Tibial nerve (tissue), 4 donors: Measurements from ENCODE around the gene PARD3B. TPM values are rescaled to one million over a fixed set of nuclear protein-coding genes. Genes with fewer than 3 reads are reported as not detected.

Experiments
- DNase-seq, 2 donors: peaks; one replicate each; pipeline ENCODE4 v3.0.0-alpha.2; 2019; ENCODE audit warnings: low spot score in 2 of 2
- H3K27ac ChIP-seq, 4 donors: fragments of 200-600 bp; sonication (generic) in 3 of 4; one replicate each; pipeline ENCODE4 v1.5.1; 2017 to 2019; ENCODE audit warnings: mild to moderate bottlenecking in 1 of 4
- H3K27me3 ChIP-seq, 2 donors: fragments of 200-600 bp; sonication (generic) in 1 of 2; one replicate each; pipeline versions ENCODE4 v1.5.1 to v1.6.0; 2017 to 2019
- H3K36me3 ChIP-seq, 3 donors: fragments of 200-600 bp; sonication (generic); one replicate each; pipeline ENCODE4 v1.5.1; 2018 to 2019
- H3K4me1 ChIP-seq, 4 donors: fragments of 200-600 bp; sonication (generic) in 3 of 4; one replicate each; pipeline ENCODE4 v1.5.1; 2017 to 2019
- H3K4me3 ChIP-seq, 4 donors: fragments of 200-600 bp; sonication (generic) in 3 of 4; one replicate each; pipeline ENCODE4 v1.5.1; 2017 to 2019; ENCODE audit warnings: mild to moderate bottlenecking in 1 of 4, moderate library complexity in 1 of 4
- H3K9me3 ChIP-seq, 4 donors: fragments of 200-600 bp; sonication (generic) in 3 of 4; one replicate each; pipeline ENCODE4 v1.5.1; 2017 to 2019
- EP300 ChIP-seq, 2 donors: sonication (generic); formaldehyde crosslinking; IDR thresholded peaks; one replicate each; pipeline ENCODE4 v1.6.1; 2017; ENCODE audit warnings: antibody characterized with exemption in 2 of 2, mild to moderate bottlenecking in 1 of 2
- POLR2A ChIP-seq, 2 donors: fragments of 450-650 bp; IDR thresholded peaks; one replicate each; pipeline ENCODE4 v1.6.1; 2017; ENCODE audit warnings: antibody characterized with exemption in 2 of 2, mild to moderate bottlenecking in 2 of 2, moderate library complexity in 2 of 2
- WGBS, 2 donors: methylation state at CpG; one replicate each; pipeline ENCODE4 v1.1.5; 2018; 5-methylcytosine and 5-hydroxymethylcytosine counted together
- total RNA-seq, 4 donors: library from RNA; depleted of rRNA; stranded (reverse); fragments of >200 nt; gene quantifications; one replicate each; pipeline ENCODE4 v1.1.0, GENCODE V29; 2016
- TF ChIP-seq, protein P1 (sequence below), 5 experiments: fragments of 200-600 bp in 3 of 5; fragments of 450-650 bp in 2 of 5; sonication (generic) in 3 of 5; IDR thresholded peaks; one replicate each; pipeline ENCODE4 v1.5.1; 2016 to 2019; ENCODE audit warnings: antibody characterized with exemption in 5 of 5, mild to moderate bottlenecking in 3 of 5, moderate library complexity in 2 of 5

The PARD3B gene
- total RNA-seq, 4 donors from 2014 or later, result 47.4 to 101 (median 64.8) TPM

- H3K27me3 ChIP-seq, result no peaks in the 10 kb centered on the region
- TF ChIP-seq, protein P1, sequence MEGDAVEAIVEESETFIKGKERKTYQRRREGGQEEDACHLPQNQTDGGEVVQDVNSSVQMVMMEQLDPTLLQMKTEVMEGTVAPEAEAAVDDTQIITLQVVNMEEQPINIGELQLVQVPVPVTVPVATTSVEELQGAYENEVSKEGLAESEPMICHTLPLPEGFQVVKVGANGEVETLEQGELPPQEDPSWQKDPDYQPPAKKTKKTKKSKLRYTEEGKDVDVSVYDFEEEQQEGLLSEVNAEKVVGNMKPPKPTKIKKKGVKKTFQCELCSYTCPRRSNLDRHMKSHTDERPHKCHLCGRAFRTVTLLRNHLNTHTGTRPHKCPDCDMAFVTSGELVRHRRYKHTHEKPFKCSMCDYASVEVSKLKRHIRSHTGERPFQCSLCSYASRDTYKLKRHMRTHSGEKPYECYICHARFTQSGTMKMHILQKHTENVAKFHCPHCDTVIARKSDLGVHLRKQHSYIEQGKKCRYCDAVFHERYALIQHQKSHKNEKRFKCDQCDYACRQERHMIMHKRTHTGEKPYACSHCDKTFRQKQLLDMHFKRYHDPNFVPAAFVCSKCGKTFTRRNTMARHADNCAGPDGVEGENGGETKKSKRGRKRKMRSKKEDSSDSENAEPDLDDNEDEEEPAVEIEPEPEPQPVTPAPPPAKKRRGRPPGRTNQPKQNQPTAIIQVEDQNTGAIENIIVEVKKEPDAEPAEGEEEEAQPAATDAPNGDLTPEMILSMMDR (IDR thresholded peaks at IDR 0.05), result no peak
- no peak for TF ChIP-seq POLR2A (IDR thresholded peaks at IDR 0.05)
- no peak for TF ChIP-seq EP300 (IDR thresholded peaks at IDR 0.05)
- no peak overlapping the region for H3K4me3 ChIP-seq
- DNase-seq, result no peak
- H3K36me3 ChIP-seq, result no peaks in the 10 kb centered on the region
- H3K27ac ChIP-seq, result no peak overlapping the region
- no peaks in the 10 kb centered on the region for H3K4me1 ChIP-seq
- no peaks in the 10 kb centered on the region for H3K9me3 ChIP-seq
- 91 to 93% methylated on average over 3 of the region's 3 CpGs for WGBS, 2 donors
Measured at GRCh38 chr2:205524656-205525055, 979.4 kb downstream of the PARD3B start.

GRCh38 chr2:205527801-205528200 lies 982.5 kb downstream of the PARD3B start:
- no peak for DNase-seq
- Histone ChIP-seq H3K4me1 (no peaks in the 10 kb centered on the region), H3K27me3 (no peaks in the 10 kb centered on the region), H3K9me3 (no peaks in the 10 kb centered on the region), H3K27ac (no peak overlapping the region), H3K36me3 (no peaks in the 10 kb centered on the region), H3K4me3 (no peak overlapping the region)
- no peak for TF ChIP-seq POLR2A (IDR thresholded peaks at IDR 0.05)
- TF ChIP-seq, protein P1 (IDR thresholded peaks at IDR 0.05), result no peak
- TF ChIP-seq EP300 (IDR thresholded peaks at IDR 0.05), result no peak

DNA sequence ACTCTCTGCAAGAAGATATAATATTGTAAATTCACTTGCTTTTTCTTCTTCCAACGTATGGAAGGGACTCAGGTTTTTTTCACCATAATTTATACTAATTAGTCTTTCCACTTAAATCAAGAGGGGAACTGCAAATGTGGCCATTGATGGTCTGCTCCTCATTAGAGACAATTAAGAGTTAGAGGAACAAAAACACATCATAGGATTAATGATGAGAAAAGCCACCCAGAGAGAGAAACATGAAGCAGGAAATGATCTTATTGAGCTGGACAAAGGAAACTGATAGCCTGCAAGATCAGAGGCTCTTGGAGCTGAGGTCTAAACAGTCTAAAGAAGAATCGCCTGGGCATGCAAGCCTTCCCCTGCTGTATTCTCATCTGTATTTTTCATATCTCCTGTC lies 985.8 kb downstream of the PARD3B start:
- TF ChIP-seq, protein P1 (IDR thresholded peaks at IDR 0.05), result no peak
- TF ChIP-seq EP300 (IDR thresholded peaks at IDR 0.05) (no peak), POLR2A (IDR thresholded peaks at IDR 0.05) (no peak)
- no peak overlapping the region for H3K27ac ChIP-seq
- H3K4me1 ChIP-seq, result no peaks in the 10 kb centered on the region
- H3K36me3 ChIP-seq, result no peaks in the 10 kb centered on the region
- H3K27me3 ChIP-seq, result no peaks in the 10 kb centered on the region
- no peak overlapping the region for H3K4me3 ChIP-seq
- no peaks in the 10 kb centered on the region for H3K9me3 ChIP-seq
- no peak for DNase-seq
- WGBS, 2 donors, result 77 to 78% methylated on average over 2 of the region's 2 CpGs

GRCh38 chr2:205531489-205532148 lies 986.3 kb downstream of the PARD3B start:
- Histone ChIP-seq H3K9me3 (no peaks in the 10 kb centered on the region), H3K27me3 (no peaks in the 10 kb centered on the region), H3K27ac (no peak overlapping the region), H3K36me3 (no peaks in the 10 kb centered on the region), H3K4me1 (no peaks in the 10 kb centered on the region), H3K4me3 (no peak overlapping the region)
- no peak for DNase-seq
- WGBS, 2 donors, result 85 to 92% methylated on average over 9 of the region's 9 CpGs
- TF ChIP-seq EP300 (IDR thresholded peaks at IDR 0.05) (no peak), POLR2A (IDR thresholded peaks at IDR 0.05) (no peak)
- TF ChIP-seq, protein P1 (IDR thresholded peaks at IDR 0.05), result no peak

DNA sequence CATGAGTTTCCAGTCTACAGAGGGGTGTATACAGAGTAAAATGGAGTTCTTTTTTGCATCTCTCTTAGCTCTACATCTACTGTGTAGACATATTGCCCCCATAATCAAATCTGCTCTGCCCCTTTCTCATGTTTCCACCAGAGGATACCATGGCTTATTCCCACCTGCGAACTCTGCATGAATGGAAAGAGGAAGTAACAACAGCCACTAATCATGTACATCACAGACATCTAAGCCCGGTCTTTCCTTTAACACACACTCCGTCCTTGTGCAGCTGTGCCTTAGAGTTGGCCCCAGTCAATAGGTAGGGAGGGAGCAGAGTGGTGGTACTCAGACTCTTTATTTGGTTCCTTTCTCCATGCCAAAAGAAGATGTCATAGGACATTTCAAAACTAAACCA lies 989.7 kb downstream of the PARD3B start:
- Histone ChIP-seq H3K4me1 (no peaks in the 10 kb centered on the region), H3K27me3 (no peaks in the 10 kb centered on the region), H3K4me3 (no peak overlapping the region), H3K36me3 (no peaks in the 10 kb centered on the region), H3K9me3 (no peaks in the 10 kb centered on the region), H3K27ac (no peak overlapping the region)
- WGBS, 2 donors, result 85 to 87% methylated on average over 3 of the region's 3 CpGs
- DNase-seq, result no peak
- TF ChIP-seq EP300 (IDR thresholded peaks at IDR 0.05) (no peak), POLR2A (IDR thresholded peaks at IDR 0.05) (no peak)
- TF ChIP-seq, protein P1 (IDR thresholded peaks at IDR 0.05), result no peak
